Neuron (in vitro differentiated cells): ENCODE measurements around the gene DCHS1.
"Not testable (repeated sequence)": the region's sequence is repeated elsewhere in the genome, so short reads cannot be mapped to it uniquely, and the experiment has no call there.

Experiments
- H2AFZ ChIP-seq: one replicate; pipeline ENCODE4 v1.6.1; 2013; ENCODE audit warnings: low read depth, mild to moderate bottlenecking, inconsistent platforms, low read length, moderate library complexity
- H3K27me3 ChIP-seq: one replicate; pipeline ENCODE4 v1.6.1; 2013; ENCODE audit warnings: low read length; ENCODE audit not compliant: insufficient read depth
- H3K36me3 ChIP-seq: one replicate; pipeline ENCODE4 v1.6.1; 2013; ENCODE audit warnings: low read length; ENCODE audit not compliant: insufficient read depth
- H3K4me1 ChIP-seq: one replicate; pipeline ENCODE4 v1.6.1; 2013; ENCODE audit warnings: low read length; ENCODE audit not compliant: insufficient read depth
- H3K4me3 ChIP-seq: 2 replicates; pipeline ENCODE4 v1.5.1; 2013; ENCODE audit warnings: mild to moderate bottlenecking, low read length, moderate library complexity
- H3K9me3 ChIP-seq: one replicate; pipeline ENCODE4 v1.6.1; 2013; ENCODE audit warnings: low read length

Gene DCHS1, protein sequence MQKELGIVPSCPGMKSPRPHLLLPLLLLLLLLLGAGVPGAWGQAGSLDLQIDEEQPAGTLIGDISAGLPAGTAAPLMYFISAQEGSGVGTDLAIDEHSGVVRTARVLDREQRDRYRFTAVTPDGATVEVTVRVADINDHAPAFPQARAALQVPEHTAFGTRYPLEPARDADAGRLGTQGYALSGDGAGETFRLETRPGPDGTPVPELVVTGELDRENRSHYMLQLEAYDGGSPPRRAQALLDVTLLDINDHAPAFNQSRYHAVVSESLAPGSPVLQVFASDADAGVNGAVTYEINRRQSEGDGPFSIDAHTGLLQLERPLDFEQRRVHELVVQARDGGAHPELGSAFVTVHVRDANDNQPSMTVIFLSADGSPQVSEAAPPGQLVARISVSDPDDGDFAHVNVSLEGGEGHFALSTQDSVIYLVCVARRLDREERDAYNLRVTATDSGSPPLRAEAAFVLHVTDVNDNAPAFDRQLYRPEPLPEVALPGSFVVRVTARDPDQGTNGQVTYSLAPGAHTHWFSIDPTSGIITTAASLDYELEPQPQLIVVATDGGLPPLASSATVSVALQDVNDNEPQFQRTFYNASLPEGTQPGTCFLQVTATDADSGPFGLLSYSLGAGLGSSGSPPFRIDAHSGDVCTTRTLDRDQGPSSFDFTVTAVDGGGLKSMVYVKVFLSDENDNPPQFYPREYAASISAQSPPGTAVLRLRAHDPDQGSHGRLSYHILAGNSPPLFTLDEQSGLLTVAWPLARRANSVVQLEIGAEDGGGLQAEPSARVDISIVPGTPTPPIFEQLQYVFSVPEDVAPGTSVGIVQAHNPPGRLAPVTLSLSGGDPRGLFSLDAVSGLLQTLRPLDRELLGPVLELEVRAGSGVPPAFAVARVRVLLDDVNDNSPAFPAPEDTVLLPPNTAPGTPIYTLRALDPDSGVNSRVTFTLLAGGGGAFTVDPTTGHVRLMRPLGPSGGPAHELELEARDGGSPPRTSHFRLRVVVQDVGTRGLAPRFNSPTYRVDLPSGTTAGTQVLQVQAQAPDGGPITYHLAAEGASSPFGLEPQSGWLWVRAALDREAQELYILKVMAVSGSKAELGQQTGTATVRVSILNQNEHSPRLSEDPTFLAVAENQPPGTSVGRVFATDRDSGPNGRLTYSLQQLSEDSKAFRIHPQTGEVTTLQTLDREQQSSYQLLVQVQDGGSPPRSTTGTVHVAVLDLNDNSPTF (N-terminal part only)

DNA sequence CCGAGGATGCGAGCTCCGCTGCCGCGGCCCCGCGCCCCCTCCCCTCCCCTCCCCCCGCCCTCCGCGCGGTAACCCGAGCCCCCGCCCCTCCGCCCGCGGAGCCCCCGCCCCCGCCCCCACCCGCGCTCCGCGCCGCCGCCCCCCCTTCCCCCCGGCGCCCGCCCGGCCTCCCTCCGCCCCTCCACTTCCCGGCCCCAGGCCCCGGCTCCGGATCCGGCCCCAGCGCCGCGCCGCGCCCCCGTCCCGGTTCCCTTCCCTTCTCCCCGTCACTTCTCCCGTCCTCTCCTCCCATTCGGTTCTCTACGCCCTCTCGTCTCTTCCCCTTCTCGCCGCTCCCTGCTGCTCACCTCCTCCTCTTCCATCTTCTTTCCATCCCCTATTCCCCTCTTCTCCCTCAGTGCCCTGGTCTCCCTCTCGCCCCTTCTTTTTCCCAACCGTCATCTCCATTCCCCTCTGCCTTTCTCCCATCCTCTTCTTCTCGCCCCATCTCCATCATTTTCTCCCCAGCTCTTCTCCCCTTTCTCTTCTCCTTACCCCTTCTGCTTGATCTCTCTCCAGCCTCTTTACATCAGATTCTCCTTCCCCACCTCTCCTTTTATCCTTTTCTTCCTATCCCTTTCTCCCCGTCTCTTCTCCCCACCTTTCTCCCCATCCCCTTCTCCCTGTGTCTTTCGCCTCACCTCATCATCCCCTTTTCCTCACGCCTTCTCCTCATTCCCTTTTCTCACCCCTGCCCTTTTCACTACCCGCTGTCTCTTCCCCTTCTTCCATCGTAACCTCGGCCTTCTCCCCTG lies at the start of gene DCHS1:
DCHS1 (minus strand) TSS at position 20 of the 794 bp plus-strand sequence. CDS start 14,196 bp downstream, outside the sequence.
- peak within 1 kb of the TSS; percentile 59 for H2AFZ ChIP-seq
- H3K36me3 ChIP-seq: peaks cover 8% of the 10 kb centered on the region
- H3K4me3 ChIP-seq: peak within 1 kb of the TSS; percentile 73
- no peaks in the 10 kb centered on the region for H3K9me3 ChIP-seq
- H3K27me3 ChIP-seq: no peaks in the 10 kb centered on the region
- peaks cover 27% of the 10 kb centered on the region for H3K4me1 ChIP-seq

DNA sequence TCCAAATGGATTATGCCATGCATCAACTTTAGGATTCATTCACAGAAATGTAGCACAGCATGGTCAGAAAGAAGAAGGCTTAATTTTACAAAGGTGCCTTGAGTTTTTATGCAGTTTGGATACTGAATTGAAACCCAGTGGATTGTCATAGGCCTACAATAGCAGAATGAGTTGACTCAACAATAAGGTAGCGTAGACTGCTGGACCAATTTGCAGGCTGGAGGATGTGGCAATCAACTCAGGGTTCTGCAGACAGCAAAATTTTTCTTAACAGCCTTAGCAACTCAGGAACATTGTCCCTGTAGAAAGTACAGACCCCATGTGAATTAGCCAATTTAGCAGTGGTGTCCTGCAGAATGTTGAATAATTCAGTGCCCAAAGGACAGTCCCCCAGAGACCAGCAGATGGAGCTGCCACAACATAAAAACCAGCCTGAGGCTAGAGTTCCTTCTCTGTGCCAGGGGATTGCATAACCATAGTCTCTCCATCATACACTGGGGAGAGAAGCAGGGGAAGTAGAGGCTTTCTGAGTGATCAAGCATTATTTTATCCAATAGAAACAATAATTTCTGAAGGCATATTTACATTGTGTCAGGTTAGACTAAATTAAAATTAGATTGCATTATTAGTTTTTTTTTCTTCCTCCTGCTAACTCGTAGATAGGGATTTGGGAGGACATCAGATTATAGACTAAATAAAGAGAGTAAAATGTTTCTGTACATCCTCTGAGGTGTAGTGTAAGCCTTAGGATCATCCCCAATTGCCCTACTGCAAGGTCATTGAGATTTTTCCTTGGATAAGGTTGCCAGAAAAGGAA lies 47.8 kb upstream of the DCHS1 start:
- Histone ChIP-seq H3K36me3 (no peaks in the 10 kb centered on the region), H2AFZ (no peak overlapping the region)

DNA sequence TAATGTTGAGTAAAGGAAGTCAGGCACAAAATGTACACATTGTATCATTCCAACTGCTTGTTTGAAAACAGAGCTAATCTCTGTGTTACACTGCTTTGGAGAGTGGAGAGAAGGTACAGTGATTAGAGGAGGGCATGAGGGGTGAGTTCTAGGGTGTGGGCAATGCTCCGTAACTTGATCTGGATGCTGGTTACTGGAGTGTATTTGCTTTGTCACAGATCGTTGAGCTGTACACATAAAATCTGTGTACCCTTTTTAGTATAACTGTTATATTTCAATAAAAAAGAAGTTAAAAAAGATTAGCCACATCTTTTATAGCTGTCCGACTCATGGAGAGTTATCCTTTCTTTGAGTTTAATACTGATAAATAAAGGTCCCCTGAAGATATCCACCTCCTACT lies 46.3 kb upstream of the DCHS1 start:
- H3K27me3 ChIP-seq, H2AFZ ChIP-seq, H3K4me3 ChIP-seq, H3K36me3 ChIP-seq, H3K9me3 ChIP-seq: not testable (repeated sequence)
- peaks cover 20% of the 10 kb centered on the region for H3K4me1 ChIP-seq

More for the DNA sequence above, 47.8 kb upstream of the DCHS1 start:
- H3K27me3 ChIP-seq: no peaks in the 10 kb centered on the region
- no peak overlapping the region for H3K4me3 ChIP-seq
- no peaks in the 10 kb centered on the region for H3K9me3 ChIP-seq
- peaks cover 20% of the 10 kb centered on the region for H3K4me1 ChIP-seq

DNA sequence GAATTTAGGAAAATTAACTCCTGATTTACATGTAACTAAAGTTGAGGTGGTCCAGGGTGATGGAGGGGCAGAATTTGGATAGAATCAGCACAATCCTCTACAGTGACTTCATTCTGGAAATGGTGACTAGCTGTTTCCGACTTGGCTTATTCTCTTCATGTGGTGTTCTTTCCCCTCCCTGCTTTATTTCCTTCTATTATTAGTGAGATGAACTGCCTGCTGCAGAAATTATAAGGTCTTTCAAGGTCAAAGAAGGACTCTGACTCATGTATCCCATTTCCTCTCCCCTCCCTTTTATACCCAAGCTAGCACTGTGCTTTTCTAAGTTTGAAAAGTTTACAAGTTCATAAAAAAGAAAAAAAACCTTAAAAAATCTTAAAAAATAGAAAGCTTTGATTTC lies 39.8 kb upstream of the DCHS1 start:
- no peaks in the 10 kb centered on the region for H3K36me3 ChIP-seq
- no peak overlapping the region for H3K4me3 ChIP-seq
- H3K4me1 ChIP-seq: peaks cover 2% of the 10 kb centered on the region
- H3K27me3 ChIP-seq: no peaks in the 10 kb centered on the region
- no peaks in the 10 kb centered on the region for H3K9me3 ChIP-seq
- no peak overlapping the region for H2AFZ ChIP-seq

DNA sequence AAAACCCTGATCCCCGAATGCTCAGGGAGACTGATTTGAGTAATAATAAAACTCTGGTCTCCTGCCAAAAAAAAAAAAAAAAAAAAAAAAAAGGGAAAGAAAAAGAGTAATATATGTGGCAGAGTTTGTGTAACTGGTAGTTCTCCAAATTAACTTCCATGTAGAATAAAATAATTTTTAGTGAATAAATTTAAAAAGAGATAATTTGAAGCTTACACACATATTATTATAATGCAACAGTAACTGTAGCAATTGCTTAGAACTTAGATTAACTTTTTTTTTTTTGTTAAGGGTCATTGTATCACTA lies 38.6 kb upstream of the DCHS1 start:
- Histone ChIP-seq H3K4me1 (peaks cover 2% of the 10 kb centered on the region), H2AFZ (no peak overlapping the region), H3K36me3 (no peaks in the 10 kb centered on the region), H3K9me3 (peaks cover 3% of the 10 kb centered on the region), H3K27me3 (no peaks in the 10 kb centered on the region), H3K4me3 (no peak overlapping the region)

DNA sequence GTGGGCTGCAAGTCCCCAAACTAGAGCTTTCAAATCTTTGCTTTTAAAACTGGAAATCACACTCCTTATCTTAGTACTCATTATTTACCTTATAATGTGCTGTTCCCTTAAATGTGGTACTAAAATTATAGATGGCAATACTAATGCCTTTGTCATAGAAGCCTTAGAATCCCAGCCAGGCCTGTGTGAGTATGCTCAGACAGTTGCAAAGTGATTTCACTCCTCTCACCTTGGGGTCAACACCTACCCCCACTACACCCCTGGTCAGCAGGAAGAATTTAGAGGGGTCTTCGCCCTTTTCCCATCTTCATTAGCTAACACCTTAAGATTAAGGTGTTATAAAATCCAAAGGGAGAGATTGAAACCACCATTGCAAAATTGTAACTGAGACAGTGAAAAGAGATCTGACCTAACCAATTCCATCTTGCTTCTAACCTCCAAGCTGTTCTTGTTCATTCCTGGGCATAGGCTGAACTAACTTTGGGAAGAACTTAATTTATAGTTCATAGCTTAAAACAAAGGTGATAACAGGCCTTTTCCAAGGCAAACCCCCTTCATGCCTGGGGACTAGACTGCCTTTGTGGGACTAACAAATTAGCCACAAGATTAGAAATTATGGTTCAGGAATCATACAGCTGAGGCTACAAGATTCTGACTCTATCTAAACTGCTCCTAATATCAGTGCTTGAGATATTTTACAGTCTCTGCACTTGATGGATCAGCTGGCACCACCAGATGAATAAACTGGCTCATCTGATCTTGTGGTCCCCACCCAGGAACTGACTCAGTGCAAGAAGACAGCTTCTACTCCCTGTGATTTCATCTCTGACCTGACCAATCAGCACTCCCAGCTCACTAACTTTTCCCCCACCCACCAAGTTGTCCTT lies 38.0 kb upstream of the DCHS1 start:
- Histone ChIP-seq H2AFZ (no peak overlapping the region), H3K36me3 (no peaks in the 10 kb centered on the region), H3K27me3 (no peaks in the 10 kb centered on the region), H3K4me1 (peaks cover 2% of the 10 kb centered on the region), H3K4me3 (no peak overlapping the region), H3K9me3 (peaks cover 3% of the 10 kb centered on the region)

DNA sequence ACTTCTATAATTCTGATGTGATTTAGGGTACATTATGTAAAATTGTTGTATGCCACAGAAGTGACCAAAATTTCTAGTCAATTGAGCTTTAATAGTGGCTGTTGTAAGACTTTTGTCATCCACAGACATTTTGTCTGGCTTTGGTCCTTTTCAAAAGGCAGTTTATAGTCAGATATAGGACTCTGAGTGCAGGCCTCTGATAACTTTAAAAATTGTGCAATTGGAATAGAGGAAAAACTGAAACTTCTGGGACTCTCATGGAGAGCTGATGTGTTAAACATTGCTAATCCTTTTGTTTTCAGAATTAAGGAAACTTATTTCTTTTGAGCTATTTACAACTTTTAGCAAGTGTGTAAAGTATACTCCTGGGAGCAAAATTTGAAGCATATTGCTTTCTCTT lies 36.5 kb upstream of the DCHS1 start:
- Histone ChIP-seq H2AFZ (no peak overlapping the region), H3K4me3 (no peak overlapping the region), H3K36me3 (no peaks in the 10 kb centered on the region)

DNA sequence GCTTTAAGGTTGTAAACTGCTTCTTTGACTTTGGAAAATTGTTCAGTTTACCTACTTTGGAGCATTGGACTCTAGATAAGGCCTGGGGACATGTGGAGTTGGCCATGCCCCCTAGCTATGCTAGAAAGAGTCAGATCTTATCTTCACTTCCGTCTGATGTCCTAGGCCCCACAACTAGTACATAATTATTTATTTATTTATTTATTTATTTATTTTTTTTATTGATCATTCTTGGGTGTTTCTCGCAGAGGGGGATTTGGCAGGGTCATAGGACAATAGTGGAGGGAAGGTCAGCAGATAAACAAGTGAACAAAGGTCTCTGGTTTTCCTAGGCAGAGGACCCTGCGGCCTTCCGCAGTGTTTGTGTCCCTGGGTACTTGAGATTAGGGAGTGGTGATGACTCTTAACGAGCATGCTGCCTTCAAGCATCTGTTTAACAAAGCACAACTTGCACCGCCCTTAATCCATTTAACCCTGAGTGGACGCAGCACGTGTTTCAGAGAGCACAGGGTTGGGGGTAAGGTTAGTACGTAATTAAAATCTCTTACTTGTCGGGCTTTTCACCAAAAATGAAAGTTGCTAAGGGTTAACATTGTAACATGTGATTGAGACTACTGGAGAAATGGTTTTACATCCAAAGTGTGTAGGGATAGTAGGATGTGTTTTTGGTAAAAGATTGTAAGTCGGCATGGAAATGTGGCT lies 35.0 kb upstream of the DCHS1 start:
- H3K36me3 ChIP-seq, H3K9me3 ChIP-seq: not testable (repeated sequence)

More for the DNA sequence above, 36.5 kb upstream of the DCHS1 start:
- H3K4me1 ChIP-seq: peaks cover 2% of the 10 kb centered on the region
- peaks cover 3% of the 10 kb centered on the region for H3K9me3 ChIP-seq
- no peaks in the 10 kb centered on the region for H3K27me3 ChIP-seq

DNA sequence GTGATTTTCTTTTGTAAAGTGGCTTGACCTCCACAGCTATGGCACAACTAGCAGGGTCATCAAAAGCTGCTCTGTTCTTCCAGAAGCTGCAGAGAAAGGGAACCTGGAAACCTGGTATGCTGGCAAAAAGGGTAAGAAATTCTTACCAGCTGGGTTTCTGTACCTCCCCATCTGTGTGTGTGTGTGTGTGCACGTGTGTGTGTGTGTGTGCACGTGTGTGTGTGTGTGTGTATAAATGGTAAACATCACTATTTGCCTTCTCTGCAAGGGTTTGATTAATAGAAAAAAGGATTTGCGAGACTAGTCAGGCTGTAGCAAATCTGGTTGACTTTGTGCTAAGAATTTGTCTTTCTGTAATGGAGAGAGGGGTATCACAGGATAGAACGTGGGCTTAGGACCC lies 32.3 kb upstream of the DCHS1 start:
- peaks cover 2% of the 10 kb centered on the region for H3K4me1 ChIP-seq
- H3K4me3 ChIP-seq: no peak overlapping the region
- H2AFZ ChIP-seq: no peak overlapping the region
- no peaks in the 10 kb centered on the region for H3K36me3 ChIP-seq
- no peaks in the 10 kb centered on the region for H3K27me3 ChIP-seq
- peaks cover 3% of the 10 kb centered on the region for H3K9me3 ChIP-seq

More for the DNA sequence above, 35.0 kb upstream of the DCHS1 start:
- H3K4me1 ChIP-seq, H3K4me3 ChIP-seq, H2AFZ ChIP-seq, H3K27me3 ChIP-seq: not testable (repeated sequence)

DNA sequence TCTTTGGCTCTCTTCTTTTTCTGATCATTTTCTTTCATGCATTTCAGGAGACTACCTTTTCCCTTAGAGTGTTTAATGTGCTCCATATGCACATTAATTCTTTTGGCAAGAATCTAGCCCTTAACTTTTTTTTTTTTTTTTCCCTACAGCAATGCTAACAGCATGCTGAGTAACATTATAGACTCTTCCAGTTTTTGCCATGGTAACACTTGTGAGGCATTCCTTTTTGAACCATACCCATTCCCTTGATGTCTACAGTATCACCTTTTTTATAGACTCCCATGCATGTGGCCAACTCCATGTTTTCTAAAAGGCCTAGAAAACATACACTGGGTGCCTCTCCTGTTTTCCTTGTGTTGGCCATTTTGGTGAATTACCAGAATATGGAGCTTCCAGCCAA lies 30.4 kb upstream of the DCHS1 start:
- Histone ChIP-seq H2AFZ (no peak overlapping the region), H3K36me3 (peaks cover 6% of the 10 kb centered on the region), H3K4me1 (peaks cover 7% of the 10 kb centered on the region), H3K4me3 (no peak overlapping the region), H3K9me3 (peaks cover 3% of the 10 kb centered on the region), H3K27me3 (no peaks in the 10 kb centered on the region)

DNA sequence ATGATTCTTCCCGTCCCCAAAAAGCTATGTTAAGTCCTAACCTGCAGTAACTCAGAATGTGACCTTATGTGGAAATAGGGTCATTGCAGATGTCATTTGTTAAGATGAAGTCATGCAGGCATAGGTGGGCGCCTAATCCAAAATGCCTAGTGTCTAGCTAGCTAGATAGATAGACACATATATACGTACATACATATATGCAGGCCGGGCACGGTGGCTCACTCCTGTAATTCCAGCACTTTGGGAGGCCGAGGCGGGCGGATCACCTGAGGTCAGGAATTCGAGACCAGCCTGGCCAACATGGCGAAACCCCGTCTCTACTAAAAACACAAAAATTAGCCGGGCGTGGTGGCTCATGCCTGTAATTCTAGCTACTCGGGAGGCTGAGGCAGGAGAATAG lies 28.5 kb upstream of the DCHS1 start:
- H3K27me3 ChIP-seq, H3K9me3 ChIP-seq, H3K4me1 ChIP-seq: not testable (repeated sequence)
- Histone ChIP-seq H3K4me3 (peak overlapping the region; percentile 66), H2AFZ (peak overlapping the region; percentile 93), H3K36me3 (peaks cover 15% of the 10 kb centered on the region)
